ENCODE data around the gene MTA3. TPM values are rescaled to one million over a fixed set of nuclear protein-coding genes. Genes with fewer than 3 reads are reported as not detected.

The MTA3 gene
- total RNA-seq, 2 donors from 2014 or later = 20.9 to 21.8 TPM

Other genes with a start within 250 kb of the MTA3 start
- 100 to 1,000 TPM in 1 of 2 donors, 10 to 100 TPM in 1; 86.7 to 101 TPM for gene COX7A2L, start 207.4 kb upstream of the MTA3 start, total RNA-seq
- gene KCNG3, start 74.7 kb upstream of the MTA3 start, total RNA-seq = not detected
- under 1 TPM; 0.37 to 0.53 TPM for gene OXER1, start 195.5 kb downstream of the MTA3 start, total RNA-seq
- gene HAAO, start 224.0 kb downstream of the MTA3 start, total RNA-seq = 1 to 10 TPM; 2.5 to 3.4 TPM

All from left cardiac atrium (tissue), 2 donors.